Activated CD4-positive, alpha-beta T cell treated with anti-CD3 and anti-CD28 coated beads, Interleukin-2, amount 10 ng/mL, durations not matched to agents 24 days and 14 days (primary cell): ENCODE measurements around the gene DSTN. TPM values are rescaled to one million over a fixed set of nuclear protein-coding genes. Genes with fewer than 3 reads are reported as not detected.

Source experiments
- DNase-seq: peaks from one replicate; pipeline ENCODE4 v3.0.0; 2022
- H3K27ac Mint-ChIP-seq: one replicate; pipeline ENCODE4 v1.8.0; 2022; ENCODE audit warnings: mild to moderate bottlenecking, mixed read lengths
- H3K27me3 Mint-ChIP-seq: one replicate; pipeline ENCODE4 v1.8.0; 2022; ENCODE audit warnings: mixed read lengths
- H3K36me3 Mint-ChIP-seq: one replicate; pipeline ENCODE4 v1.8.0; 2022; ENCODE audit warnings: low read depth, mild to moderate bottlenecking, mixed read lengths
- H3K4me1 Mint-ChIP-seq: one replicate; pipeline ENCODE4 v1.8.0; 2021; ENCODE audit warnings: mixed read lengths
- H3K4me3 Mint-ChIP-seq: one replicate; pipeline ENCODE4 v1.8.0; 2022; ENCODE audit warnings: mild to moderate bottlenecking, moderate library complexity, mixed read lengths
- H3K9me3 Mint-ChIP-seq: one replicate; pipeline ENCODE4 v1.8.0; 2021; ENCODE audit warnings: mixed read lengths
- intact Hi-C: fragments of 100-400 bp; cut with micrococcal nuclease; formaldehyde crosslinking; loops from one replicate; pipeline ENCODE4 v1.15.1; 2023
- total RNA-seq: library from RNA; stranded (reverse); gene quantifications from 2 replicates; pipeline ENCODE4 v1.2.3, GENCODE V29; 2022

DSTN gene
- total RNA-seq, 1 donor from 2014 or later, result 58.6 TPM

GRCh38 chr20:17640146-17640874, 70.4 kb downstream of the DSTN start:
- Mint-ChIP-seq H3K4me3 (no peak overlapping the region), H3K27me3 (no peaks in the 10 kb centered on the region), H3K36me3 (peaks cover 7% of the 10 kb centered on the region), H3K9me3 (no peaks in the 10 kb centered on the region), H3K27ac (no peak overlapping the region), H3K4me1 (no peaks in the 10 kb centered on the region)
- no peak for DNase-seq
- intact Hi-C loops, result no loop called here

GRCh38 chr20:17640875-17641378, 71.1 kb downstream of the DSTN start:
- Mint-ChIP-seq H3K36me3 (peaks cover 5% of the 10 kb centered on the region), H3K4me3 (no peak overlapping the region), H3K27ac (no peak overlapping the region), H3K9me3 (no peaks in the 10 kb centered on the region), H3K27me3 (no peaks in the 10 kb centered on the region), H3K4me1 (no peaks in the 10 kb centered on the region)
- intact Hi-C loops, result no loop called here
- DNase-seq, result no peak

GRCh38 chr20:17641520-17641964, 71.7 kb downstream of the DSTN start:
- H3K36me3 Mint-ChIP-seq, result no peaks in the 10 kb centered on the region
- no peaks in the 10 kb centered on the region for H3K27me3 Mint-ChIP-seq
- no peak overlapping the region for H3K27ac Mint-ChIP-seq
- no peak for DNase-seq
- no peaks in the 10 kb centered on the region for H3K9me3 Mint-ChIP-seq
- no peaks in the 10 kb centered on the region for H3K4me1 Mint-ChIP-seq
- intact Hi-C loops, result no loop called here
- no peak overlapping the region for H3K4me3 Mint-ChIP-seq

- Mint-ChIP-seq H3K4me1 (no peaks in the 10 kb centered on the region), H3K9me3 (no peaks in the 10 kb centered on the region), H3K36me3 (no peaks in the 10 kb centered on the region), H3K27me3 (no peaks in the 10 kb centered on the region), H3K4me3 (no peak overlapping the region), H3K27ac (no peak overlapping the region)
- DNase-seq, result no peak
- intact Hi-C loops, result no loop called here
Measured at GRCh38 chr20:17641993-17642392, 72.1 kb downstream of the DSTN start.

- intact Hi-C loops, result no loop called here
- H3K27ac Mint-ChIP-seq, result no peak overlapping the region
Measured at GRCh38 chr20:17642404-17643269, 72.8 kb downstream of the DSTN start.

GRCh38 chr20:17643531-17644188, 73.8 kb downstream of the DSTN start:
- Mint-ChIP-seq H3K9me3 (no peaks in the 10 kb centered on the region), H3K4me3 (no peak overlapping the region), H3K27ac (no peak overlapping the region), H3K4me1 (no peaks in the 10 kb centered on the region), H3K27me3 (no peaks in the 10 kb centered on the region), H3K36me3 (no peaks in the 10 kb centered on the region)
- intact Hi-C loops, result no loop called here
- no peak for DNase-seq

More at GRCh38 chr20:17642404-17643269, 72.8 kb downstream of the DSTN start:
- Mint-ChIP-seq H3K9me3 (no peaks in the 10 kb centered on the region), H3K36me3 (no peaks in the 10 kb centered on the region), H3K4me3 (no peak overlapping the region), H3K27me3 (no peaks in the 10 kb centered on the region), H3K4me1 (no peaks in the 10 kb centered on the region)
- DNase-seq, result no peak

GRCh38 chr20:17644451-17644850, 74.6 kb downstream of the DSTN start:
- intact Hi-C loops, result no loop called here
- Mint-ChIP-seq H3K27ac (no peak overlapping the region), H3K27me3 (no peaks in the 10 kb centered on the region), H3K9me3 (no peaks in the 10 kb centered on the region), H3K4me1 (peaks cover 2% of the 10 kb centered on the region), H3K36me3 (peaks cover 2% of the 10 kb centered on the region), H3K4me3 (no peak overlapping the region)
- DNase-seq, result no peak

GRCh38 chr20:17645010-17645409, 75.1 kb downstream of the DSTN start:
- DNase-seq, result no peak
- Mint-ChIP-seq H3K27me3 (no peaks in the 10 kb centered on the region), H3K36me3 (peaks cover 2% of the 10 kb centered on the region), H3K9me3 (no peaks in the 10 kb centered on the region), H3K27ac (no peak overlapping the region), H3K4me1 (peaks cover 2% of the 10 kb centered on the region), H3K4me3 (no peak overlapping the region)
- intact Hi-C loops, result no loop called here

- Mint-ChIP-seq H3K9me3 (no peaks in the 10 kb centered on the region), H3K27ac (no peak overlapping the region), H3K27me3 (no peaks in the 10 kb centered on the region), H3K36me3 (peaks cover 2% of the 10 kb centered on the region), H3K4me1 (peaks cover 2% of the 10 kb centered on the region), H3K4me3 (no peak overlapping the region)
- no peak for DNase-seq
- intact Hi-C loops, result no loop called here
Measured at GRCh38 chr20:17645546-17646208, 75.8 kb downstream of the DSTN start.

- Mint-ChIP-seq H3K4me3 (no peak overlapping the region), H3K4me1 (peaks cover 2% of the 10 kb centered on the region), H3K27ac (no peak overlapping the region), H3K9me3 (no peaks in the 10 kb centered on the region), H3K36me3 (peaks cover 2% of the 10 kb centered on the region), H3K27me3 (no peaks in the 10 kb centered on the region)
- intact Hi-C loops, result no loop called here
- DNase-seq, result no peak
Measured at GRCh38 chr20:17646209-17646960, 76.5 kb downstream of the DSTN start.

- Mint-ChIP-seq H3K4me1 (peaks cover 2% of the 10 kb centered on the region), H3K9me3 (no peaks in the 10 kb centered on the region), H3K4me3 (no peak overlapping the region), H3K27ac (no peak overlapping the region), H3K27me3 (no peaks in the 10 kb centered on the region), H3K36me3 (peaks cover 2% of the 10 kb centered on the region)
- no peak for DNase-seq
- intact Hi-C loops, result no loop called here
Measured at GRCh38 chr20:17646961-17647301, 77.1 kb downstream of the DSTN start.

GRCh38 chr20:17647391-17648314, 77.8 kb downstream of the DSTN start:
- peaks cover 2% of the 10 kb centered on the region for H3K36me3 Mint-ChIP-seq
- intact Hi-C loops, result no loop called here
- no peaks in the 10 kb centered on the region for H3K9me3 Mint-ChIP-seq
- H3K27me3 Mint-ChIP-seq, result no peaks in the 10 kb centered on the region
- no peak overlapping the region for H3K27ac Mint-ChIP-seq
- no peak overlapping the region for H3K4me3 Mint-ChIP-seq
- H3K4me1 Mint-ChIP-seq, result peaks cover 2% of the 10 kb centered on the region
- no peak for DNase-seq
